ENCODE data around the gene PGA3.

- TF ChIP-seq POLR2A (IDR thresholded peaks at IDR 0.05) = no peak
- TF ChIP-seq CTCF (IDR thresholded peaks at IDR 0.05) = no peak
- TF ChIP-seq POLR2AphosphoS5 (IDR thresholded peaks at IDR 0.05) = no peak
These were observed 32.7 kb upstream of the PGA3 start for GRCh38 chr11:61170566-61170965.
